GM18907 (cell line): ENCODE measurements around the gene DHX35.
"Not testable (repeated sequence)": the region's sequence is repeated elsewhere in the genome, so short reads cannot be mapped to it uniquely, and the experiment has no call there.

Experiments
- ATAC-seq: cut with Tn5 transposase; IDR thresholded peaks from one replicate; pipeline ENCODE4 v1.9.1; 2021; ENCODE audit warnings: mild to moderate bottlenecking, moderate library complexity; ENCODE audit not compliant: unreplicated experiment

Gene DHX35

DNA sequence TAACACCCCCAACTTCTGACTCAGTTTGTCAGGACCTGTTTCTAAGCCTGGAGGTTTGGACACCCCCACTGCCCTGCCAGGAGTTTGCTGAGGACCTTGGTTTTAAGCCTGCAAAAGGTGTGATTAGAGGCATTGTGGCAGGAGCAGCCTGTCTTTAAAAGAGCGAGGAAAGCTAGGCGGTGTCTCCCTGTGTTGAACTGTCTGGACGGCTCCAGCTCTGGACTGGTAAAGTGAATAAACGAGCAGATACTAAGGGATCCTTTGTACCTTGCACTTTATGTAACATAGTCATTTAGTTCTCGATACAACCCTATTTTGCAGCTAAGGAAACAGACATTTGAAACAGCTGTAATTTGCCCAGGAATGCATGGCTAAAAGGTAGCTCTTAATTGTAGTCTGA is 21.5 kb upstream of the DHX35 start:
- ATAC-seq: no peak

DNA sequence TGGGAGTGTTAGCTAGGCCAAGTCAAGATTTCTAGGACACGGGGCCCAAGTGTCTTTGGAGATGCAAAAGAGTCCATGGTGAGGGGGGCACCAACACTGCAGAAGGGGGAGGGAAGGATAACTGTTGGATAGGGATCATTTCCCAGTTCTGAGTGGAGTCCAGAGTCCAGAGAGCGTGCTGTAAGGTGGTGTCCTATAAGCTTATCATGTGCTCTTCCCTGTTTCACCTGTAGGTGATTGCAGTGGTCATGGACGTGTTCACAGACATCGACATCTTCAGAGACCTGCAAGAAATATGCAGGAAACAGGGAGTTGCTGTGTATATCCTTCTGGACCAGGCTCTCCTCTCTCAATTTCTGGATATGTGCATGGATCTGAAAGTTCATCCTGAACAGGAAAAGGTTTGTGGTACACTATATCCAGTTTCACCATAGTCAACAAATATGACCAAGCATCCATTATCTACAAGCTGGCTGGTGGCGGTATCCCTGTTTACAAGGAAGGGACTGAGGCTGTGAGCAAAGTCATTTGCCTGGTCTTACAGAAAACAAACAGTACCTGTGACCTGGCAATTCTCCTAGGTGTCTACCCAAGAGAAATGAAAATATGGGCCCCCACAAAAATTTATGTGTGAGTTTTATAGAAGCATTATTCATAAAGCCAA is 20.3 kb upstream of the DHX35 start:
- ATAC-seq: no peak

DNA sequence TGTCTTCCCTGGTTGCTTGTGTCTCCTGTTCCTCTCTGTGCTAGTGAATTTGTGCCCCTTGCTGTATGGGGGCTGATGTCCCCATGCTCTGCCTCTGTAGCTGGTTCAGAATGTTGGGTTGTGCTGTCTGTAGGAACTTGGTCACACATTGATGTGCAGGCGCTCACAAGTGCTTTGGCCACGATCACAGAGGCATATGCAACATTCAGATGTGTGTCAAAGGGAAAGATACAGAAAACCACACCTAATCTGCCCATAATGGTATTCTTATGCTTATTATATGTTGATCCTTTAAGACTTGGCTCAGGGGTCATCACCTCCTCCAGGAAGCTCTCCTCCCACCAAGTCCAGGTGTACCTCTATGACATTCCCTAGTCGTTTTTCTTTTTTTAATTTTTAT is 17.1 kb upstream of the DHX35 start:
- no peak for ATAC-seq

DNA sequence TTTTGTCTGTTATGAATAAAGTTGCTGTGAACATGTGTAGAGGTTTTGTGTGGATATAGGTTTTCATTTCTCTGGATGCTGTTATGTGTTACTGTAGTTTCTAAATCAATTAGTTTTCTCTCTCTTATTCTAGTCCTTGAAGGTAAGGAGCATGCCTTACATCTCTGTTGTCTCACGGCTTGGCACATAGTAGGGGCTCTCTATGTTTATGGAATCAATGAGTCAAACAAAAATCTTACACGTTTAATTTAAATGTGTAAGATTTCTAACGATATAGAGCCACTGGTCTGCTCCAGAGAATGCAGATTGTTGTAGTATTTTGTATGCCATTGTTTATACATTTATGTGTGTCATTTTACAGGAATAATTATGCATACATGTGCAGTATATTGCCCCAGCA is 15.3 kb upstream of the DHX35 start:
- ATAC-seq: no peak

DNA sequence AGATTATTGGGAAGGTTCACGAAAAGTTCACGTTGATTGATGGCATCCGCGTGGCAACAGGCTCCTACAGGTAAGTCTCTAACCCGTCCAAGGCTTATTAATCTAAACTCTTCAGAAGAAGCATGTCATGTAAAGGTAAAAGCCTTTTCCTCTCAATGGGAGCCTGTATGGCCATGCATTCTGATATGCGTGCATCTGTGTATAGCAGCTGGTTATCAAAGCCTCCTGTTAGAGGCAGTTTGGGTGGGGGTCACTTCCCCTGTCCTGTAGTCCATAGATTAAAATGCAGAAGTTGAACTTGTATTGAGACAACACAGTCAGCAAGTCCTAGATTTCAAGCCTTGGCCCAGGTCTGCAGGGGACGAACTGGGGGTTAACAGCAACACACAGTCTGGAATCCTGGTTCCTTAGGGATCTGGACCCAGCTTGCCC is 14.2 kb upstream of the DHX35 start:
- ATAC-seq: no peak

DNA sequence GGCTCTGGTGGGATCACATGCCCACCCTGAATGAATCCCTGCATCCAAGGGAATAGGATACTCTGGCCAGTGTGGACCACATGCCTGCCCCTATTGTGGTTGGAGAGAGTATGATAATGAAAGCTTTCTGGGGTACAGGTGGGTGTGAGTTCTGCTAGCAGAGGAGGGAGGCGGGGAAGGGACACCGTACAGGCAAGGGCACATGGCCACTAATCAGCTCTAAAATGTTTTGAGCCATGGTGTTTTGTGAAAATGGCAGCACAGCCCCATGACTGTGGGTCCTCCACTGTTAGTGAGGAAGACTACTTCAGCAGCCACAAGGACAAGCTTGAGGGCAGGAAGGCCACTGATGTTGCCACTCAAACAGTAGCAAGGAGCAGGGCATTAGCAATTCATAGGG is 11.9 kb upstream of the DHX35 start:
- no peak for ATAC-seq

DNA sequence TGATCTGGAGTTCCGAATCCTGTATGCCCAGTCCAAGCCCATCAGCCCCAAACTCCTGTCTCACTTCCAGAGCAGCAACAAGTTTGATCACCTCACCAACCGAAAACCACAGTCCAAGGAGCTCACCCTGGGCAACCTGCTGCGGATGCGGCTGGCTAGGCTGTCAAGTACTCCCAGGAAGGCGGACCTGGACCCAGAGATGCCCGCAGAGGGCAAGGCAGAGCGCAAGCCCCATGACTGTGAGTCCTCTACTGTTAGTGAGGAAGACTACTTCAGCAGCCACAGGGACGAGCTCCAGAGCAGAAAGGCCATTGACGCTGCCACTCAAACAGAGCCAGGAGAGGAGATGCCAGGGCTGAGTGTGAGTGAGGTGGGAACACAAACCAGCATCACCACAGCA is 10.5 kb upstream of the DHX35 start:
- ATAC-seq: no peak

DNA sequence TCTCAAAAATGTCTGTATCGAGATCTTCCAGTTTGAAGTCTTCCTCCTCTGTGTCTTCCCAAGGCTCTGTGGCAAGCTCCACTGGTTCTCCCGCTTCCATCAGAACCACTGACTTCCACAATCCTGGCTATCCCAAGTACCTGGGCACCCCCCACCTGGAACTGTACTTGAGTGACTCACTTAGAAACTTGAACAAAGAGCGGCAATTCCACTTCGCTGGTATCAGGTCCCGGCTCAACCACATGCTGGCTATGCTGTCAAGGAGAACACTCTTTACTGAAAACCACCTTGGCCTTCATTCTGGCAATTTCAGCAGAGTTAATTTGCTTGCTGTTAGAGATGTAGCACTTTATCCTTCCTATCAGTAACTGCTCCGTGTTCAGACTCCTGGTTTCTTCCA is 10.0 kb upstream of the DHX35 start:
- no peak for ATAC-seq

DNA sequence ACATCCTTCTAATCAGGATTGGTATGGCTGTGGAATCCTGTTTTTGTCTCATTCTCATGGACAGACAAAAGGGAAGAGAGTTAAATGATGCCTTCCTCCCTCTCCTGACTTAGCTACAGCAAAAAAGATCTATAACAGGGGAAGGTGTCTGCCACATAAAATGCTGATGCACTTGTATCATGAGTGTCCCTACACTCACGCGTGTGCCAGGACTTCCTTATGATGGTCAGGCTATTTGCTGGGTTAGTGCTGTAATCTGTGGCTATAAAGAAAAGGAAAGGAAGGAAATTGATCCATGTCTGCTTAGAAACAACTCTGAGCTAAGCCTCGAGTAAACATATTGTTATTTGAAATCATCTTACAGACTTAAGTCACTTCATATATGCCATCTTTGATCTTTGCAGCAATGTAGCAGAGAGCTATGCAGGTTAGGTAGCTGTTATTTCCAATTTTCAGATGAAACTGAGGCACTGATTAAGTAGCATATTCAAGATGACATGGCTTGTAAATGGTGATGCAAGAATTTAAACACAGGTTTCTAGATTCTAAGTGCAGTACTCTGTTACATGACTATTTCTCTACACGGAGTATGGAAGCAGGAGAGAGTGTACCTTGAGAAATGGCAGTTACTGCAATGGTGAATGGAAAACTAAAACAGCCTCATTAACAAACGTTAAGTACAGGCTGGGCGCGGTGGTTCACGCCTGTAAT is 8.4 kb upstream of the DHX35 start:
- no peak for ATAC-seq

DNA sequence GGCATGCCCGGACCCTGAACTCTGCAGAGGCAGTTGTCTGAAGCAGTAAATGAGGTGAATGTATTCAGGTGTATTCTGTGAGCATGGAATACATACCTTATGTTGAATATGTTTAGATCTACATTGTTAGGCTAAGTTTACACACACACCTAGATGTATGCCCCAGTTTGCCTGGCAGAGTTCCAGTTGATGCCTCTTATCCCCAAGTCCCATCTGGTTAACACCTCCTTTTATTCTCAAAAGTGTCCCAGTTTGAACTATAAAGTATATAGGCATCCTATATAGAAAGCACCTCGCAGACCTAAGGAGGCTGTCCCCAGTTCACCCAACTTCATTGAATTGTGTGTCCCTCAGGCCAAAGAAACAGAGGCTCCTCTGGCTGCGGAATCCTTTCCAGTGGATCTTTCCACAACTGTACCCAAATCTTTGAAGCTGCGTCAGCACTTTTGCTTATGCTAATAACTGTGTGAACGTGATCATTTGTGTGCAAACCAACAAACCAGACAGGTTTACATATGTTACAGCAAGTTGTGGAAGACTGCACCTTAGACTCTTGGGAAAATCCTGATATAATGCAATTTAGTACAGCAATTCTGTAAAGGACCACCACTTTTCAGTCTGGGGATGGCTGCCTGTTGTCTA is 4.8 kb upstream of the DHX35 start:
- no peak for ATAC-seq

DNA sequence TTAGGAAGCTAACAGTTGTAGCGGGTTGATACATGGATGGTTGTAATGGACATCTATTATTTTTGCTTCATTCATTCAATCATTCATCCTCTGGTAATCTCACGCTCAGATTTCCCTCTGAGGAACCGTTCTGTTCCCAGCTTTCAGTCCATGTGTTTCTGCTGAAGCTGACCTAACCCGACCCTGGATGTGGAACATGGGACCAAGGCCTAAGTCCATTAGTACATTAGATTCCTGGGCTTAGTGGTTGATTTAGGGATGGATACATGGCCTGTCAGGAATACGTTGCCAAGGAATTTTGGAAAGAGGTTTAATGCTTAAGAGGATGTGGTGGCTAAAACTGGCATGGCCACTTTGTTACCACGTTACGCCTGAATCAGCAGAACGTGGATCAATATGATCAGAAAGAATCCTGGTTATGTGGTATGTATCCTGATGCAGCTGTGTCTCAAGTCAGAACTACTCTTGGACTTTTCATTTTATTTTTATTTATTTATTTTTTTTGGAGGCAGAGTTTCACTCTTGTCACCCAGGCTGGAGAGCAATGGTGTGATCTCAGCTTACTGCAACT is 4.1 kb upstream of the DHX35 start:
- no peak for ATAC-seq

DNA sequence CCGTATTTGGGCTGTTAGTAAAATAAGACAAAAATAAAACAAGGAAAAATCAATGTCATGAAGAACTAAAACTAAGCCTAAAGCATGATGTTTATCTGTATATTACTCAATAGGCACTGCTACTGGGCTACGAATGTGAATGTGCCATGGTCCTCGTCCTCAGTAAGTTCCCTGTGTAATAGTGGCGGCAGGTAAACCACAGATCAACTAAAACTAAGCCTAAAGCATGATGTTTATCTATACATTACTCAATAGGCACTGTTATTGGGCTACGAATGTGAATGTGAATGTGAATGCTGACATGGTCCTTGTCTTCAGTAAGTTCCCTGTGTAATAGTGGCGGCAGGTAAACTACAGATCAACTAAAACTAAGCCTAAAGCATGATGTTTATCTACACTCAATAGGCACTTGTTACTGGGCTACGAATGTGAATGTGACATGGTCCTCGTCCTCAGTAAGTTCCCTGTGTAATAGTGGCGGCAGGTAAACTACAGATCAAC is 1.9 kb upstream of the DHX35 start:
- ATAC-seq: not testable (repeated sequence)

DNA sequence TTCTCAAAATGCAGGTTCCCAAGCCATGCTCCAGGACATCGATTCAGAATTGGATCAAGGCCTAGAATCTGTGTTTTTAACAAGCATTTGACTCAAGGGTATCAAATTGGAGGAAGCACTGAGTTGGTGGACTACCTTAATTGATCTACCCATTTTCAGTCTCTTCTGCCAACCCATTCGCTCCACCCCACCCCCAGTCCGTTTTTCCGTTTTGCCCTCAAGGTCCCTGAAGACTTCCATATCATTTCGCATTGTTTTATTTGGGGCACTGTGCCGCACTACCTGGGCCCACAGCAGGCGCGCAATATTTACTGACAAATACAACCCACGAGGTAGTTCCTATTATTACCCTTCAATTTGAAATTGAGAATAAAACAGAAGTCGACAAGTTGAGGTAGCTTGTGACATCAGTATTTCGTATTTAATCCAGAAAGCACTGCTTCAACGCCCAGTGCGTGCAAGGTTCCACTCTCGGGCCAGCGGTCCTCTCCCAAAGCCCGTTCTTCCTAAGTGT is 557 bp upstream of the DHX35 start:
- no peak for ATAC-seq

DNA sequence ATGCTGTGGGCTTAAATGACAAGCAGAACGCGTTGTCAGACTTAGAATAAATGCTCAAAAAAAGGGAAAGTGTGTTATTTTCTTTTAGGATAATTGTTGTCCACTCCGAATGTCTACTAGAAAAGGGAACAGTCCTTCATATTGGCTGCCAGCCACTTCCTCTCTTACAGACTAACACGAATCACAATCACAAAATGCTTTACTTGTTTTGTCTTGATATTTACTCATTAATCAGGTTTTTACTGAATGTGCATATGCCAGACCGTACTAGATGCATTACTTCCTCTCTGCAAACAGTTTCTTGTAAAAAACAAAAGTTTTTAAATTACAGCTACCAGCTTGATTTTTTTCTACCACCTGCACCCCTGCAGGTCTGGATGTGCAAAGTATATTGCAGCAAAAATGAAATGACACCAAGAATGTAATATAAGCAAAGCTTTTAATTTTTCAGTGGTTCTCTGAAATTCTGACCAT is 821 bp downstream of the DHX35 start:
- ATAC-seq: no peak

DNA sequence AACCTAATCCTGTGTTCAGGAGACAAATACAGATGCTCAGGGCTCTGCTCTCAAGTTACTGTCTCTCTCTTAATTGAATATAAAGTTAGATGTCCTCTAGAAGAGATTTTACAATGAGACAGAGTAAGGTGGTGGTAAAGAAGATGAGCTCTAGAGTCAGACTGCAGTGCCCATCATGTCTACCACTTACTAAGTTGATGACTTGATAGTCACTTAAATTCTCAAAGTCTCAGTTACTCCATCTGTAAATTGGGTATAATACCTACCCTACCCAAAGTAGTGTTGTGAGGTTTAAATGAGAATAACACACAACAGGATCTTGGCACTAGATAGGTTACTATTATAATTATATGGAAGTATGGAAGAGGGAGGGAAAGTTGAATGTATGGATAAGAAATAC is 1.6 kb downstream of the DHX35 start:
- ATAC-seq: no peak

DNA sequence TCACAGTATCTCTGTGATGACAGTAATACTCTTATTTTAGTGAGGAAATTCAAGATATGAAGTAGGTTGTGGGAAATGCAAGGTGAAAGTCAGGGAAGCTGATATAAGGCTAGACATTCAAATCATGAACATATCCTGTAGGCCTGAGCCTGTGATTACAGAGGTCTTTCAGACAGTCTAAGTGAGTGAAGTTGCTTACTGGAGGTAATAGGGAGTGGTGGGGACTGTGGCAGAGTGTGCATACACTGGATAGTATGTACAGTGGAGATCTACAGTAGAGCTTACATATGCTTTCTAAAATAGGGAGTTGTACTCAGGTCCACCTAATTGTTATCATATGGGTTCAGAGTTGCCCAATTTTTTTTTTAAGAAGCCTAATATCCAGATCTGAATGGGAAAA is 3.1 kb downstream of the DHX35 start:
- ATAC-seq: no peak

DNA sequence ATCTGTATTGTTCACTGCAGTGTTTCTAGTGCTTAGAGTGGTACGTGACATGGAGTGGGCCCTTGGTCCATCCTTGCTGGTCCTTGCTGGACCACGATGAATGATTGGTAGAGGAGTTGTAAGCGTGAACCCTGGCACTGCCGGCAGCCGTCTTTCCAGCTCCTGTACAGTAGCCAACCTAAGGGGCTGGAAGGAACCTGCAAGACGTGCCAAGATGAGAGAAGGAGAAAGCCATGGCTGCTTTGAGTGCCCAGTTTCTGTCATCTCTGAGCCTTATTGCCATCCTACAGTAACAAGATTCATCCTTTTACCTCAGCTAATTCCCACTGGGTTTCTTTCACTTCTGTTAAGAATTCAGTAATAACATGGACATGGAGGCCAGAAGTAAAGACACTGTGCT is 5.9 kb downstream of the DHX35 start:
- ATAC-seq: no peak

DNA sequence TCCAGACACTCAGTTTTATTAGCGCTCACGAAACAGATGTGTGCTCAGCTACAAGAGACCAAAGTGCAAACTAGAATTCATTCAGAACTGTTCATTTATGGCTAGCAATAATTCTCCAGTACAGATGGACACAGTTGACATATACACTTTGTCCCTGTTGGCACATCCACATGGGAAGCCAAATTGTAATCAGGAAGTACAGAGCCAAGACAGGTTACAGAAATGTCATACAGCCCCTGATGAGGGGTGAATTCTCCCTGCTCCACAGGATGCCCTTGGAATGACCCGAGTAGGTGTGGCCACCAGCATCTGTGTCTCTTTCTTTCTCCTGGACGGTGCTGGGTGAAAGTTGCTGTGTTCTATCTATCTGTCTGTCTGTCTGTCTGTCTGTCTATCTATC is 7.6 kb downstream of the DHX35 start:
- no peak for ATAC-seq

DNA sequence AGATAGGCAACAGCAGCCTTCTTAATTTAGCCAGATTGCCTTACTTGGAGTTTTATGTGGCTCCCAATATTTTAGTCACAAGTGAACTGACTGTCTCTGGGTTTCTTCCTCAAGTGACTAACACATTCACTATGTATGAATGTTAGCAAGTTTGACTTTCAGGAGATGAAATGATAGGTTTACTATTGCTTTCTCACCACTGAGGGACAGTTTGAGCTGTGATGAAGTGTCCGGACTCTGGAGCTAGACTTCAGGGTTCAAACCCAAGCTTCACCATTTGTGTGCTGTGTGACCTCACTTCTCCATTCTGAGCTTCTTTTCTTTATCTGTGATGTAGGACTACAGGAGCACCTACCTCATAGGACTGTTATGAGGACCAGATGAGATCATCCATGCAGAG is 8.2 kb downstream of the DHX35 start:
- no peak for ATAC-seq

DNA sequence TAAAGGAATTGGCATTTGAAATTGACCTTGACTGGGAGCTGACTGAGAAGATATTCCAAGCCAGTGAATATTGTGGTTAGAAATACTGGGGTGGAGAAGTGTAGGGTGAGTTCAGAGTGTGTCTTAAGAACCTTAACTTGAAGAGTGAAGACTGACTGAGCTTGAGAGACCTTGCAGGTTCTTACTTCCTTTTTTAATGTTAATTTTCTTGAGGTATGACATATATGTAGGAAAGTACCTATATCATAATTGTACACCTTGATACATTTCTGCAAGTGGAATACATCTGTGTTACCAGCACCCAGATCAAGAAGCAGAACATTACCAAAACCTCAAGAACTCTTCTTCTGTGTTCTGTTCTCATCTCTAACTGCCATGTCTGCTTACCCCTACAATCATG is 11.0 kb downstream of the DHX35 start:
- no peak for ATAC-seq

DNA sequence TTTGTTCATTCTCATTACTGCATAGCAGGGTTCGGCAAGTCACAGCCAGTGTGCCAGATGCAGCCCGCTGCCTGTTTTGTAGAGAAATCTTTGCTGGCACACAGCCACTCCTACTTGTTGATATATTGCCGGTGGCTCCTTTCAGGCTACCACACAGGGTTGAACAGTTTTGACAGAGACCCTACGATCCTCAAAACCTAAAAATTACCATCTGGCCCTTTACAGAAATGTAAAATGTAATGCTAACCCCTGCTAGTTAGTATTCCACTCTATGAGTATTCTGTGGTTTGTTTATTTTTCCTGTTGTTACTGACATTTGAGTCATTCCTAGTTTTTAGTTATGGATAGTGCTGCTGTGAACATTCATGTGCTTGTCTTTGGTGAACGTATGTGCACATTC is 11.5 kb downstream of the DHX35 start:
- ATAC-seq: no peak
